Measurements from ENCODE around the gene TMEM185B. TPM values are rescaled to one million over a fixed set of nuclear protein-coding genes. Genes with fewer than 3 reads are reported as not detected.

Gene TMEM185B
- total and polyA plus RNA-seq, 2 donors, result 7.0 to 8.1 TPM

Other genes with a start within 250 kb of the TMEM185B start
- gene EPB41L5, start 210.3 kb downstream of the TMEM185B start, total RNA-seq, result 9.3 TPM
- 4.9 TPM for gene EPB41L5, start 210.3 kb downstream of the TMEM185B start, polyA plus RNA-seq
- 23.5 TPM for gene RALB, start 29.5 kb upstream of the TMEM185B start, total RNA-seq
- gene RALB, start 29.5 kb upstream of the TMEM185B start, polyA plus RNA-seq, result 32.2 TPM
- gene INHBB, start 122.7 kb upstream of the TMEM185B start, total RNA-seq, result 0.09 TPM
- 9.0 TPM for gene INHBB, start 122.7 kb upstream of the TMEM185B start, polyA plus RNA-seq